ENCODE data around the gene KIF17.
A peak's percentile ranks its signal among the peaks of the same experiment; 100 is the strongest.
"Not testable (repeated sequence)": the region's sequence is repeated elsewhere in the genome, so short reads cannot be mapped to it uniquely, and the experiment has no call there.

The KIF17 gene

GRCh38 chr1:20726932-20727745 is 9.3 kb upstream of the KIF17 start:
- no peak for DNase-seq

- no peak for DNase-seq
These were observed 8.5 kb upstream of the KIF17 start for GRCh38 chr1:20726118-20726911.

GRCh38 chr1:20725189-20726117 is 7.6 kb upstream of the KIF17 start:
- peak; percentile 40 for DNase-seq

- DNase-seq, result no peak
These were observed 6.8 kb upstream of the KIF17 start for GRCh38 chr1:20724364-20725188.

GRCh38 chr1:20723537-20724363 is 5.9 kb upstream of the KIF17 start:
- no peak for DNase-seq

GRCh38 chr1:20723159-20723536 is 5.3 kb upstream of the KIF17 start:
- no peak for DNase-seq

- no peak for DNase-seq
These were observed 3.6 kb upstream of the KIF17 start for GRCh38 chr1:20721117-20722061.

- DNase-seq, result no peak
These were observed 2.9 kb upstream of the KIF17 start for GRCh38 chr1:20720631-20721091.

GRCh38 chr1:20719871-20720620 is 2.2 kb upstream of the KIF17 start:
- DNase-seq, result no peak

- no peak for DNase-seq
These were observed 1.5 kb upstream of the KIF17 start for GRCh38 chr1:20719261-20719660.

- not testable (repeated sequence) for DNase-seq
These were observed 606 bp upstream of the KIF17 start for GRCh38 chr1:20718343-20718882.

GRCh38 chr1:20716232-20716631 is 1.6 kb downstream of the KIF17 start:
- no peak for DNase-seq

- DNase-seq, result no peak
These were observed 2.4 kb downstream of the KIF17 start for GRCh38 chr1:20715406-20715805.

GRCh38 chr1:20713440-20713839 is 4.4 kb downstream of the KIF17 start:
- DNase-seq, result no peak

- DNase-seq, result no peak
These were observed 5.6 kb downstream of the KIF17 start for GRCh38 chr1:20712215-20712577.

GRCh38 chr1:20711285-20712214 is 6.3 kb downstream of the KIF17 start:
- DNase-seq, result no peak

- DNase-seq, result no peak
These were observed 7.1 kb downstream of the KIF17 start for GRCh38 chr1:20710469-20711284.

Data from NCI-H2081 treated with DMSO at 0.1 percent for 48 hours (cell line).